Fibroblast of peridontal ligament (primary cell): ENCODE data around the gene CRTAP.
"Not testable (repeated sequence)": the region's sequence is repeated elsewhere in the genome, so short reads cannot be mapped to it uniquely, and the experiment has no call there.

Source experiments
- DNase-seq: peaks from one replicate; pipeline ENCODE4 v3.0.0-alpha.2; 2010; ENCODE audit errors: extremely low read depth

Gene CRTAP

DNA sequence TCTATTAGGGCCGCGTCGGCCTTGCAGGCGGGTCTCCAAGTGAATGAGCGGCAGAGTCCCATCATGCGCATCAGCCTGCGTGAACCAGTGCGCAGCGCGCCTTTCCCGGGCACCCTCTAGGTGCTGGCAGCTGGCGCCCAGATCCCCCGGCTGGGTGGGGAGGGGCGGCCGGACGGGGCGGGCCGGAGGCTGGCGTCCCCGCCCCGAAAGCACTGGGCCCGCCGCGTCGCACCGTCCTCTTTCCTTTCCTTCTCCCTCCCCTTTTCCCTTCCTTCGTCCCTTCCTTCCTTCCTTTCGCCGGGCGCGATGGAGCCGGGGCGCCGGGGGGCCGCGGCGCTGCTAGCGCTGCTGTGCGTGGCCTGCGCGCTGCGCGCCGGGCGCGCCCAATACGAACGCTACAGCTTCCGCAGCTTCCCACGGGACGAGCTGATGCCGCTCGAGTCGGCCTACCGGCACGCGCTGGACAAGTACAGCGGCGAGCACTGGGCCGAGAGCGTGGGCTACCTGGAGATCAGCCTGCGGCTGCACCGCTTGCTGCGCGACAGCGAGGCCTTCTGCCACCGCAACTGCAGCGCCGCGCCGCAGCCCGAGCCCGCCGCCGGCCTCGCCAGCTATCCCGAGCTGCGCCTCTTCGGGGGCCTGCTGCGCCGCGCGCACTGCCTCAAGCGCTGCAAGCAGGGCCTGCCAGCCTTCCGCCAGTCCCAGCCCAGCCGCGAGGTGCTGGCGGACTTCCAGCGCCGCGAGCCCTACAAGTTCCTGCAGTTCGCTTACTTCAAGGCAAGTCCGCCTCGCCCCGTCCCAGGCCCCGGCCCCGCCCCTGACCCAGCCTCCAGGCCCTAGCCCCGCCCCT lies at the start of gene CRTAP:
TSS of gene CRTAP (plus strand) at position 243 of the 850 bp plus-strand sequence. CDS start at position 307, 64 bp downstream.
- peak; percentile 92 for DNase-seq

DNA sequence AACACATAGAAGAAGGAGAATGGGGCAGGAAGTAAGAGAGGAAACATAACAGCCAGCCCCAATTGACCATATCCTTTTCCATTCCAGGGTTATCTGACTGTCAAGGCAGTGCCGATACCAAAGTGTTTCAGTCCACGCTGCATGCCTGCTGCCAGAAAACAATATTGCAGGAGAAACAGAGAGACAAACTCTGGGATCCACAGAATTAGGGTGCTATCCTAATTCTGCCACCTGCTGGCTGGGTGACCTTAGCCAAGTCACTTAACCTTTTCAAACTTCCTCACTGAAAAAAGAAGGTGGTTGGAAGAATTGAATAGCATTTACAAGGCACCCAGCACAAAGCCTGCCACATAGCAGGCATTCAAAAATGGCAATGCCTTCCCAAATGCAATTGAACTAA lies 48.9 kb upstream of the CRTAP start:
- DNase-seq: no peak

DNA sequence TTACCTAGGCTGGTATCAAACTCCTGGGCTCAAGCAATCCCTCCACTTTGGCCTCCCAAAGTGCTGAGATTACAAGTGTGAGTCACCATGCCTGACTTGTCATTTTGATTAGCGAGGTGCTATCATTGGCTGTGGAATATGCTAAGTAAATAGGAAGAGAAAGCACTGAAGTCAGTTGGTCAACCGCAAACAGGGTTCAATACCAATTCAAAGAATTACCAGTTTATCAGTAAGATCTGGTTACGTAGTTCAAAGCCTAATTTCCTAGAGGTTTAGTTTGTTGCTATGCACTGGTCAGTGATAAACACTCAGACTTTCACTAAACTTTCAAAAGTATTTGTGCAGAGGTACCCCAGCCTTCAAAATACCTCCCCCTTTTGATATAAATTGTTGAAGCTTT lies 46.3 kb upstream of the CRTAP start:
- no peak for DNase-seq

DNA sequence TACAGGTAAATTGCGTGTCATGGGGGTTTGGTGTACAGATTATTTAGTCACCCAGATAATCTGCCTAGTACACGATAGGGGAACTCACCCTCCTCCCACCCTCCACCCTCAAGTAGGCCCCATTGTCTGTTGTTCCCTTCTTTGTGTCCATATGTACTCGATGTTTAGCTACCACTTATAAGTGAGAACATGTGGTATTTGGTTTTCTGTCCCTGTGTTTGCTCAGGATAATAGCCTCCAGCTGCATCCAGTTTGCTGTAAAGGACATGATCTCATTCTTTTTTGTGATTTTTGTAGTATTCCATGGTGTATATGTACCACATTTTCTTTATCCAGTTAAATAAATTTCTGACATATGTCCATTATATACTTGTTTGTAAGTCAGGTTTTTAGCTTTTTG lies 44.0 kb upstream of the CRTAP start:
- peak; percentile 69 for DNase-seq

DNA sequence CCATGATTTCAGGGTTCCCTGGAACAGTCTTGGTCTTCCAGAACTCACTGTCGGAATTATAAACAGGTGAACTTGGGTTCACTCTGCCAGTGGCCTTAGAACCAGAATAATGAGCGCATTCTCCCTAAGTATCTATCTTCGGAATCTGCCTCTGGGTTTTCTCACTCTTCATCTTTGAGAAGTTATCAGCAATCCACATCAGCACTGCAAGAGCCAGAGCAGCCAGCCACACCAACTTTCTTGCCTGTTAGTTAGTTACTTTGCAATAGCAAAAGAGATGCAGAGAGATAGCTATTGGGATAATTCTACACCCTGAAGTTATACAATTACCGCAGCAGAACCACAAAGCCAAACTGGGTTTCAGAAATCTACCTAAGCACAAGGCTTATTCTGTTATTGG lies 42.6 kb upstream of the CRTAP start:
- DNase-seq: no peak

DNA sequence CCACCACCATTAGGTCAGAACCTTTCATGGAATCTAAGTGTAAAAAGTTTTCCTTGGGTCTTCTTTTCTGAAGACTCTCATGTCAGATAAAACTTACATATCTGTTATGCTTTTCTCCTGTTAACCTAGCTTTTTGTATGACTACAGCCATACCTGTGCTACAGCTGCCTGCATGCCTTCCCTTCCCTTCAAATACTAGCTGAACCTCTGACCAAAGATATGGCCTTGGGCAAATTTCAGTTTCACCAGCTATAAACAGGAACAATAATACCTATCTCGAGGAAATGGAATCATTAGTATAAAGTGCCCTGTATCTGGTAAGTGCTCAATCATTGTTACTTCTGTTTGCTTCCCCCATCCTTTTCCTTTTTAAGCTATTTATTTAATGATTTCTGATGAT lies 41.9 kb upstream of the CRTAP start:
- no peak for DNase-seq

DNA sequence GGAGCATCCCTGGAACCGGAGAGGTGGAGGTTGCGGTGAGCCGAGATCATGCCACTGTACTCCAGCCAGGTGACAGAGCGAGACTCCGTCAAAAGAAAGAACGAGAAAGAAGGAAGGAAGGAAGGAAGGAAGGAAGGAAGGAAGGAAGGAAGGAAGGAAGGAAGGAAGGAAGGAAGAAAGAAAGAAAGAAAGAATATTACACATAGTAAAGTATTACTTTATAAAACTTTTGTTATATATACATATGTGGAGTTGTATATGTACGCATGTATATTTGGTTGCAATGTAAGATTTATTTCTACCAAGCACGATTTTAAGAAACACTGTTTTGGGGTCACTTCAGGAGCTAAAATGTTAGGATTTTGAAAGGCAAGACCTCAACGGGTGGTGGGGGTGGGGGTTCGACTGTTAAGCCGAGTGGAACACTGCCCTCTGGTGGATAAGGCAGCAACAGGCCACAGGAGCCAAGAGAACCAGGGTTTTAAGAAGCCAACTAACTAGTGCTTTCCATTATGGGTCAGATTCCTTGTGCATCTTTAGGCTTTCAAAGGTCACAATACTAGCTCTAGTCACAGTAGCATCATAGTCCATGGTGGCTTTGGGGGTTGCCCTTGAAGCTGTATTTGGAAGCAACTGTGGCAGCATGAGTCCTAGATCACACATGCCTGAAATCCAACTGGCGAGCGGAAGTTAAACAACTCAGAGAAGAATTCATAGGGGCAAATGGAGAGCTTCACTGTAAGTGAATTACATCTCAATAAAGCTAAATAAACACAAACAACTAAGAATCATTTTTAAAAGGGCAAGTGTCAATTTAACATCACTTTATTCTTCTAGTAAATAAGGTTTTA lies 39.4 kb upstream of the CRTAP start:
- peak; percentile 77 for DNase-seq

DNA sequence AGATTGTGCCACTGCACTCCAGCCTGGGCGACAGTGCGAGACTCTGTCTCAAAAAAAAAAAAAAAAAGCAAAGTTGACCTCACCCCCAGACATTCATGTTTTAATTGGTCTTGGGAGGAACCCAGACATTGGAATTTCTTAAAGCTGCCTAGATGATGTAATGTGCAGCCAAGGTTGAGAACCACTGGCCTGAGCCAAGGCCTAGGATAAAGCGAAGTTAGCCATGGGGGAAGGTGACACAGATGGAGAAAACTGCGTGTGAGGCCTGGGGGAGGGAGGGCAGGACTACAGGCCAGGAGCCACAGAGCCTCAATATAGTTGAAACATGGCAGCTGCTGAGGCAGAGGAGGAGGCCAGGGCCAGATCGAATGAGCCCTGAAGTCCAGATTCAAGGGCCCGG lies 37.8 kb upstream of the CRTAP start:
- DNase-seq: peak; percentile 57

DNA sequence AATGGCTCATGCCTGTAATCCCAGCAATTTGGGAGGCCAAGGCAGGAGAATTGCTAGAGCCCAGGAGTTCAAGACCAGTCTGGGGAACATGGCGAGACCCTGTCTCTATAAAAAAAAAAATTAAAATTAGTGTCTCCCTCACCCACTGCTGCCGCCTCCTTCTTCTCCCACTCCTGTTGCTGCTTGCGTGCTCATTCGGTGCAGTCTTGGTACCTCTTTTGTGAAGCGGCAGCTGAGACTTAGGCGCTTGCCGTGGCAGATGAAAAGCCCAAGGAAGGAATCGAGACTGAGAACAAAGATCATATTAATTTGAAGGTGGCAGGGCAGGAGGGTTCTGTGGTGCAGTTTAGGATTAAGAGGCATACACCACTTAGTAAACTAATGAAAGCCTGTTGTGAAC lies 36.9 kb upstream of the CRTAP start:
- DNase-seq: no peak

DNA sequence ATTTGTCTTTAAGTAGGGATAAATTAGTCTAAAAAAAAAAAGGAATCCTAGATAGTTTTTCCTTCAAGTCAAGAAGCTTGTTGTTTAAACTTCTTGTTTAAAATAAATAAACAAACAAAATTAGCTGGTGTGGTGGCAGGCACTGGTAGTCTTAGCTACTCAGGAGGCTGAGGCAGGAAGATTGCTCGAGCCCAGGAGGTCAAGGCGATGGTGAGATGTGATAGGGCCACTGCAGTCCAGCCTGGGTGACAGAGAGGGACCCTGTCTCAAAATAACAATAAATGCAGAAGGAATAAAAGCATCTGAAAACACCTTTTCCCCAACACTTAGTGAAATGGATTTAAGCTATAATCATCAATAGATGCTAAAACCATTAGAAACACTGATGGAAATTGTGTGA lies 35.8 kb upstream of the CRTAP start:
- no peak for DNase-seq

DNA sequence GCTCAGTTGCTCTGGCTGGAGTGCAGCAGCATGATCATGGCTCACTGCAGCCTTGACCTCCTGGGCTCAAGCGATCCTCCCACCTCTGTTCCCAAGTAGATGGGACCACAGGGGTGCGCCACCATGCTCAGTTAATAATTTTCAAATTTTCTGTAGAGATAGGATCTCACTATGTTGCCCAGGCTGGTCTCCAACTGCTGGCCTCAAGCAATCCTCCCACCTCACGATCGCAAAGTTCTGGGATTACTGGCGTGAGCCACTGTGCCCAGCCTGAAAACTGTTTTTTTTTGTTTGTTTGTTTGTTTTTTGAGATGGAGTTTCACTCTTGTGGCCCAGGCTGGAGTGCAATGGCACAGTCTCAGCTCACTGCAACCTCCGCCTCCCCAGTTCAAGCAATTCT lies 34.0 kb upstream of the CRTAP start:
- not testable (repeated sequence) for DNase-seq

DNA sequence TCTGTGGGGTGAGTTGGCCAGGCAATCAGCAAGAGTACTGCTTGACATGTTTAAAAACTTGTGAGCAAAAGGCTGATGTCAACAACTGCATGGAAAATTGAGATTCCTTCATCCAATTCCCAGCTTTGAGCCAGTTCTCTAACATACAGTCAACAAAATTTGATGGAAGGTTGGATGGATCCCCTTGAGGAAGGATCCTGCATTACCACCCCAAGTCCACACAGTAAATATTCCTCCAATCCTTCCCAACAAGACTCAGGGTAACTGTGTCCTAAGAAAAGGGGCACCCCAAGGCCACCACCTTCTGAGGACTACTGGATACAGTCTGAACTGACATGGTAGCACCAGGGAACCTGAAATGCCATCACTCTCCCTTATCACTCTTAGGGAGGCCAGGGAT lies 32.0 kb upstream of the CRTAP start:
- DNase-seq: no peak

DNA sequence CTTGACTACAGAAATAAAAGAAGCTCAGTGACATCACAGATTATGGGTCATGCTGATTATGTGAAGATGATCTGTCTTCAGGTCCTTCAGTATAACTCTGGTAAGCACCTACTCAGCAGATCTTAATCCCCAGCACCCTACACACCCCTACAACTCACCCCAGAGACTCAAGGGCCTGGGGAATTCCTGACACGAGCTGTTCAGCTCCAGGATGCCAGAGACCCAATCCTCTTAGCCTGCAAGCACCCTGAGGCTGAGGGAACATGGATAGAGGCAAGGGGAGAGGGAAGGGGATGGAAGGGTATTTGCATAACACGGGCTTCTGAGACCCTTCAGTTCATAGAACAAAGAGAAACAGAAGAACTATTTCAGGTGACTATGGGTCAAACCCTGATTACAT lies 29.9 kb upstream of the CRTAP start:
- no peak for DNase-seq

DNA sequence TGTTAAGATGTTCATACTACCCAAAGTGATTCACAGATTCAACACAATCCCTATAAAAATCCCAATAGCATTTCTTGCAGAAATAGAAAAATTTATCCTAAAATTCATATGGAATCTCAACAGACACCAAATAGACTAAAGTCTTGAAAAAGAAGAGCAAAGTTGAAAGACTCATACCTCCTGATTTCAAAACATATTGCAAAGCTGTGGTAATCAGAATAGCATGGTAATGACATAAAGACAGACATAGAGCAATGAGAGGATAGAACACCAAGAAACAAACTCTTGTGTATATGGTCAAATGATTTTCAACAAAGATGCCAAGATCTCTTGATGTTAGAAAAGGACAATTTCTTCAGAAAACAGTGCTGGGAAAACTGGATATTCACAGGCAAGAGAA lies 25.1 kb upstream of the CRTAP start:
- no peak for DNase-seq

DNA sequence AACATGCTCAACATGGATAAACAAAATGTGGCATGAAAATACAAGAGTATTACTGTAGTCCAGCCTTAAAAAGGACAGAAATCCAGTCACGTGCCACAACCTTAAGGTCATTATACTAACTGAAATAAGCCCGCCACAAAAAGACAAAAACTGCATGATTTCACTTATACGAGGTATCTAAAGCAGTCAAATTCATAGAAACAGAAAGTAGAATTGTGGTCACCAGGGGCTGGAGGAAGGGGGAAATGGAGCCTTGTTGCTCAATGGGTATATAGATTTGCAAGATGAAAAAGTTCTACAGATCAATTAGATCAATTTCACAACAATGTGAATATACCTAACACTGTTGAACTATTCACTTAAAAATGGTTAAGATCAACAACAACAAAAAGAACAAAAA lies 24.3 kb upstream of the CRTAP start:
- no peak for DNase-seq

DNA sequence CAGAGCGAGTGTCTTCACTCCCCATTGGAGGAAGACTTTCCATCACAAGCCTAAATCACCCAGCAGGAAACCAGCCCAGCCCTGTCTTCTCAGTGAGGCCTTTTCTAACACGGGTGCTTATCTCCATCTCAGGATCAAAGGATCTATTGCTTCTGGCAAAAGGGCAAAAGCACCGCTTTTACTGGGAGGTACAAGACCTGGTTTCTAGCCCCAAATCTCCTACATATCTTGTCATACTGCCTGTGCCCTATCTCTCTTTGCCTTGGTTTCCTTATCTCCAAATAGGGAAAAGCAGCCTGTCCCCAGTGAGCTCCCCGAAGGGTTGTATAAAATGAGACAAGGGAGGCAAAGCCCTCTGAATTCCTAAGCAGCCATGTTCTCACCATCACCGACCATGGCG lies 22.1 kb upstream of the CRTAP start:
- DNase-seq: no peak

DNA sequence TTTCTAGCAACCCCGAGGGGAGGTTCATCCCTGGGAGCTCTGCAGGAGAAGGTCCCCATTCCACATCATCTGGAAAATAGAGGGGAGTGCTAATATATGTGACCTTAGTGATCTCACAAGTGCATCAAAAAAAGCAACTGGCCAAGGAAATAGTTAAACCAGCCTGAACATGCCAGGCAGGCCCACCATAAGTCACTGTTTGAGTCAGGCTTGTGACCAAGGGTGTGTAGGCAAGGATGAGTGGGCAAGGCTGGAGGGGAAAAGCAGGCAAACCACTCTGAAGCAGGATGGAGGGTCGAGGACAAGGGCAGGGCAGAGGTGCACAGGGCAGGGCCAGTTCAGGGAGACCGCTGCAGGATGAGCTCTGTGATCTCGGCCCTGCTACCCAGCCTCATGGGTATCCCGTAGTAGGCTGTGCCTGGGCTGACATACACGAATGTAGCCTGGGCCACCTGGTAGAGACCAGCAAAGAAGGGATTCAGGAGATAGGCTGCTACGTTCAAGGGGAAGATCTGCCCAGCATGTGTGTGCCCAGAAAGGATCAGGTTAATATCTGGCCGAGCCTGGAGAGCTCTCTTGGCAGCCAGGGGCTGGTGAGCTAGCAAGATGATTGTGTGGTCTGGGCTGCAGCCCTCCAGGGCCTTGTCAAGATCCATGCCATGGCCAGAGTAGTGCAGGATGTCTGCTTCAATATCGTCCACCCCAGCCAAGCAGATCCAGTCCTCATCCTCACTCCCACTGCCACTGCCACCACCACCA lies 21.1 kb upstream of the CRTAP start:
- no peak for DNase-seq

DNA sequence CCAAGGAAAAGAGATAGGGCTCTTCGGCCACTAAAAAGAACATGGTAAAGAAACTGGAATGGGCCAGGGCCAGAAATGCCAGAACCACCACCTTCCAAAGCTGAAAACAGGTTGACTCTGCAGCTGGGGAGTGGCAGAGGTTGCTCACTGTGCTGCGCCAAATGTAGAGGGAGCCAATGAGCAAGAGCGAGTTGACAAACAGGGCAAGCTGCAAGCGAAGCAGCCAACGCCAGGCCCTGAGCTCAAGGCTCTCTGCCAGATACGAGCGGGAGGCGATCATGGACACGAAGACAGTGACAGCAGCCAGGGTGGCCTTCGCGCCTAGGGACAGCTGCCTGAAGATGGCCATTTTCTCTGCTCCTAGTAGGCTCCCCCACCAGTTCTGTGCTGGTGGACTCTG lies 20.0 kb upstream of the CRTAP start:
- no peak for DNase-seq

DNA sequence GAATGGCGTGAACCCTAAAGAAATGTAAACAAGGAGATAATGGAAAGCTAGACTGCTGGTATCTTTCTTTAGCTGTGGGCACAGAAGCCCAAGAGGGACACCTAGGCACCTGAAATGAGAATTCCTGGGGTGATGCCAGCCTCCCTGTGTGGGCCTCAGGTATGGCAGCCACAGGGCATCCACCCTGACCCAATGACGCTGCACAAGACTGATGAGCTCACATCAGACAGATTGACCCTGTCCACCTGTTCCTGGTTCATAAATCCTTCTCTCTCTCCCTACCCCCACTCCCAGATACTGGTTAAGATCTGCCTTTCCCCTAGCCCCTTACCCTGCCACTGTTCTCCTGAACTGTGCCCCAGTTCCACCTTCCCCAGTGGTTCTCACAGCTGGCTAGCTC lies 18.4 kb upstream of the CRTAP start:
- DNase-seq: no peak

DNA sequence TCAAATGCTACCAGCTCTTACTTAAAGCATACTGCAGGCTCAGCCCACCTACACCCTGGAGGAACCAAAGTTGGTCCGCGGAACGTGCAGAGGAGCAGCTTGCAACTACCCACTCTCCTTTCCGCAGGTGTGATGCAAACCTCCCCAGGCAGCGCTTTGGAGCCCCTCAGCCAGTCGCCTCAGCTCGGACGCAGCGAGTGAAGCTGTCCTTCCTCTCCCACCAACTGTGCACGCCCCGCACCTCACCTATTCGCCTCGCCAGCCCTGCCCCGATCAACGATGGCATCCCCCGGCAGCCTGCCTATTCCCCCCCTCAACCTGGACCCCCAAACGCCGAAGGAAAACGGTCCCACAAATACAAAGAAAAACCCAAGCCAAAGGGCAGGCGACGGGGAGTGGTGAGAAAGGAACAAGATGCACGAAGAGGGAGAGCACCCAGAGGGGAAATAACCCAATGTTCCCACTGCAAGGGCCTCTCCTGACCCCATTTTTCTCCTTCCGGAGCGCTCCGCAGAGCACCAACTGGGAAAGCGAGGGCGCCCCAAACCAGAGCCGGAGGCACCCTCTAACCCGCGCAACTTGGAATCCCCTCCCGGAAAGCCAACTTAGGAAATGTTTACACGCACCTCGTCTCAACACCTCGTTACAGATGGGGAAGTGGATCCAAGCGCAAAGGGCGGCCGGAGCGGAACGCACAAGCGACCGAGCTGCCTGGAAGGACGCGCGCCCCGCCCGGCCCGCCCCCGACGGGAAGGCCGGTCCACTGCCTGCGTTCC lies 17.5 kb upstream of the CRTAP start:
- peak; percentile 35 for DNase-seq

DNA sequence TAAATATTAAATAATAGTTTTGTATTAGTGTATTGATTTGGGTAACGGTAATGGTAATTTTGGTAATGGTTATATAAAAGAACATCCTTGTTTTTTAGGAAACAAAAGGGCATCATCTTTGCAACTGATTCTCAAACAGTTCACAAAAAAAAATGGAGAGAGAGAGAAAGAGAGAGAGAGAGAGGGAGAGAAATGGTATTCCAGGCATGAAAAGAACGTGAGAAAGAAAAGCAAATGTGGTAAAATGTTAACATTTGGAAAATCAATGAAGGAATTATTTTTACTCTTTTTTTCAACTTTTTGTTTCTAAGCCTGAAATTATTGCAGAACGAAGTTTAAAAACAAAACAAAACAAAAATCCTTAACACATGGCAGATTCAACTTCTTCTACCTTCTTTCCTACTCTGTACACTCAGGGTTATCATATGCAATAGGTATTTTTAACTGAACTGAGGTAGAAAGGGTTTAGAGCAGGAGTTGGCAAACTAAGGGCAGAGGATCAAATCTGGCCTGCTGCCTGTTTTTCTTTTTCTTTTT lies 14.6 kb upstream of the CRTAP start:
- DNase-seq: peak; percentile 36
